Smooth muscle cell (in vitro differentiated cells): ENCODE results near the gene PARN. TPM values are rescaled to one million over a fixed set of nuclear protein-coding genes. Genes with fewer than 3 reads are reported as not detected.

Experiments
- DNase-seq: peaks from one replicate; lab custom pipeline; 2025; ENCODE audit not compliant: unreplicated experiment; lab: John Stamatoyannopoulos, UW
- H2AFZ ChIP-seq: fragments of 200-600 bp; sonication (generic); 2 replicates; pipeline ENCODE4 v1.6.0; 2016; ENCODE audit warnings: antibody characterized with exemption, low read depth, mild to moderate bottlenecking
- H3F3A ChIP-seq: fragments of 200-600 bp; sonication (generic); 2 replicates; pipeline ENCODE4 v1.6.0; 2017; ENCODE audit warnings: antibody characterized with exemption, low read depth
- H3K27ac ChIP-seq: fragments of 200-600 bp; sonication (generic); 2 replicates; pipeline ENCODE4 v1.5.1; 2016; ENCODE audit warnings: low read depth, mild to moderate bottlenecking
- H3K27me3 ChIP-seq: fragments of 200-600 bp; sonication (generic); 2 replicates; pipeline ENCODE4 v1.6.1; 2016; ENCODE audit warnings: low read depth, mild to moderate bottlenecking
- H3K36me3 ChIP-seq: fragments of 200-600 bp; sonication (generic); 2 replicates; pipeline ENCODE4 v1.5.1; 2016; ENCODE audit warnings: low read depth
- H3K4me1 ChIP-seq: fragments of 200-600 bp; sonication (generic); 2 replicates; pipeline ENCODE4 v1.5.1; 2016; ENCODE audit warnings: low read depth
- H3K4me2 ChIP-seq: fragments of 200-600 bp; sonication (generic); 2 replicates; pipeline ENCODE4 v1.6.0; 2016; ENCODE audit warnings: mild to moderate bottlenecking
- H3K4me3 ChIP-seq: fragments of 200-600 bp; sonication (generic); 2 replicates; pipeline ENCODE4 v1.5.1; 2016; ENCODE audit warnings: mild to moderate bottlenecking
- H3K79me2 ChIP-seq: fragments of 200-600 bp; sonication (generic); 2 replicates; pipeline ENCODE4 v1.6.0; 2016; ENCODE audit warnings: low read depth, mild to moderate bottlenecking
- H3K9ac ChIP-seq: fragments of 200-600 bp; sonication (generic); 2 replicates; pipeline ENCODE4 v1.6.0; 2016; ENCODE audit warnings: low read depth
- H3K9me3 ChIP-seq: fragments of 200-600 bp; sonication (generic); replicated peaks from 2 replicates; pipeline ENCODE4 v1.5.1; 2016; ENCODE audit warnings: low read depth
- H4K20me1 ChIP-seq: fragments of 200-600 bp; sonication (generic); 2 replicates; pipeline ENCODE4 v1.6.0; 2016; ENCODE audit warnings: low read depth
- CTCF ChIP-seq: fragments of 200-600 bp; sonication (generic); IDR thresholded peaks from 2 replicates; pipeline ENCODE4 v1.5.1; 2017; ENCODE audit warnings: borderline replicate concordance, mild to moderate bottlenecking, antibody characterized with exemption; ENCODE audit not compliant: insufficient read depth, poor library complexity, severe bottlenecking
- WGBS: methylation state at CpG from one replicate; pipeline ENCODE4 v1.1.7; 2016; ENCODE audit warnings: low lambda C conversion rate; 5-methylcytosine and 5-hydroxymethylcytosine counted together
- polyA plus RNA-seq: library from polyadenylated mRNA; unstranded; fragments of >200 nt; fragmentation: Nextera tagmentation; extraction: Ambion mirVana; gene quantifications from 2 replicates; pipeline ENCODE4 v1.2.1, GENCODE V29; 2016
- total RNA-seq: library from RNA; depleted of rRNA; stranded (reverse); fragments of >200 nt; gene quantifications from 2 replicates; pipeline ENCODE4 v1.2.3, GENCODE V29; 2014

Gene PARN
- total and polyA plus RNA-seq, 2 experiments from 2014 or later = 22.2 to 24.6 TPM

GRCh38 chr16:14494396-14494966 is 135.6 kb downstream of the PARN start:
- peak overlapping the region; percentile 27 for H3K4me2 ChIP-seq
- no peak overlapping the region for H2AFZ ChIP-seq
- DNase-seq = no peak
- peaks cover 17% of the 10 kb centered on the region for H3K4me1 ChIP-seq
- WGBS = 70% methylated on average over 12 of the region's 12 CpGs
- no peaks in the 10 kb centered on the region for H3K9me3 ChIP-seq
- H4K20me1 ChIP-seq = no peaks in the 10 kb centered on the region
- peaks cover 10% of the 10 kb centered on the region for H3F3A ChIP-seq
- TF ChIP-seq CTCF = no peak
- no peaks in the 10 kb centered on the region for H3K36me3 ChIP-seq
- H3K4me3 ChIP-seq = no peak overlapping the region
- H3K27me3 ChIP-seq = no peaks in the 10 kb centered on the region
- peak overlapping the region; percentile 13 for H3K9ac ChIP-seq
- peak overlapping the region; percentile 68 for H3K27ac ChIP-seq
- H3K79me2 ChIP-seq = no peaks in the 10 kb centered on the region

GRCh38 chr16:14493791-14494190 is 136.3 kb downstream of the PARN start:
- Histone ChIP-seq H4K20me1 (no peaks in the 10 kb centered on the region), H3F3A (peaks cover 13% of the 10 kb centered on the region), H3K4me1 (peaks cover 17% of the 10 kb centered on the region), H3K4me3 (no peak overlapping the region), H3K9ac (no peak overlapping the region), H3K9me3 (no peaks in the 10 kb centered on the region), H3K79me2 (peaks cover 1% of the 10 kb centered on the region), H3K4me2 (no peak overlapping the region), H3K36me3 (no peaks in the 10 kb centered on the region), H3K27ac (peak overlapping the region; percentile 68), H3K27me3 (no peaks in the 10 kb centered on the region), H2AFZ (no peak overlapping the region)
- WGBS = 86% methylated on average over 5 of the region's 5 CpGs
- DNase-seq = no peak
- TF ChIP-seq CTCF = no peak

- no peaks in the 10 kb centered on the region for H3K36me3 ChIP-seq
- no peaks in the 10 kb centered on the region for H3K27me3 ChIP-seq
- H3F3A ChIP-seq = peaks cover 15% of the 10 kb centered on the region
- peaks cover 2% of the 10 kb centered on the region for H3K79me2 ChIP-seq
- H3K9me3 ChIP-seq = no peaks in the 10 kb centered on the region
- no peak overlapping the region for H2AFZ ChIP-seq
- WGBS = 74% methylated on average over 2 of the region's 2 CpGs
- no peak overlapping the region for H3K27ac ChIP-seq
- no peak for DNase-seq
- no peak overlapping the region for H3K4me2 ChIP-seq
- TF ChIP-seq CTCF = no peak
- H3K4me1 ChIP-seq = peaks cover 18% of the 10 kb centered on the region
- H4K20me1 ChIP-seq = no peaks in the 10 kb centered on the region
- no peak overlapping the region for H3K9ac ChIP-seq
- H3K4me3 ChIP-seq = no peak overlapping the region
These were observed 137.4 kb downstream of the PARN start for GRCh38 chr16:14492614-14493013.
